Embryonic facial prominence (tissue), 1 donor: ENCODE results near the gene GPR3.
"Not testable (repeated sequence)": the region's sequence is repeated elsewhere in the genome, so short reads cannot be mapped to it uniquely, and the experiment has no call there.

Experiments used
- DNase-seq: peaks from one replicate; pipeline ENCODE4 v3.0.0-alpha.2; 2016; ENCODE audit errors: extremely low spot score

Gene GPR3

GRCh38 chr1:27379564-27380122 lies 12.8 kb upstream of the GPR3 start:
- DNase-seq: no peak

DNA sequence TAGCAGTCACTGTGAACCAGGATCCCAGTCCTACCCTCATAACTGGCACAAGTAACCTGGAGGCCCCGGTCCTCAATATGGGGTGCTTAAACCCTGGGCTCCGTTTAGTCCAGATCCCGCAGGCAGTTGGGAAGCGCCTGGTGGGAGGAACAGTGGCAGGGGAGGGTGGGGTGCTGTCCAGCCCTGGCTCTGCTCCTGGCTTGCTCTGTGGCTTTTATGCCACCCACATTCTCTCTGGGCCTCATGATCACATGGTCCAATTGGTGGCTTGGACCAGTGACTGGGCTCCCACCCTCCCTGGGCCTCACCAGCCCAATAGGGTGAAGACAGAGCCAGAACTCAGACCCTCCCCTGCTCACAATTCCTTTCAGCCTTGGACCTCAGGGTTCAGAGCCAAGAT lies 12.2 kb upstream of the GPR3 start:
- DNase-seq: no peak

DNA sequence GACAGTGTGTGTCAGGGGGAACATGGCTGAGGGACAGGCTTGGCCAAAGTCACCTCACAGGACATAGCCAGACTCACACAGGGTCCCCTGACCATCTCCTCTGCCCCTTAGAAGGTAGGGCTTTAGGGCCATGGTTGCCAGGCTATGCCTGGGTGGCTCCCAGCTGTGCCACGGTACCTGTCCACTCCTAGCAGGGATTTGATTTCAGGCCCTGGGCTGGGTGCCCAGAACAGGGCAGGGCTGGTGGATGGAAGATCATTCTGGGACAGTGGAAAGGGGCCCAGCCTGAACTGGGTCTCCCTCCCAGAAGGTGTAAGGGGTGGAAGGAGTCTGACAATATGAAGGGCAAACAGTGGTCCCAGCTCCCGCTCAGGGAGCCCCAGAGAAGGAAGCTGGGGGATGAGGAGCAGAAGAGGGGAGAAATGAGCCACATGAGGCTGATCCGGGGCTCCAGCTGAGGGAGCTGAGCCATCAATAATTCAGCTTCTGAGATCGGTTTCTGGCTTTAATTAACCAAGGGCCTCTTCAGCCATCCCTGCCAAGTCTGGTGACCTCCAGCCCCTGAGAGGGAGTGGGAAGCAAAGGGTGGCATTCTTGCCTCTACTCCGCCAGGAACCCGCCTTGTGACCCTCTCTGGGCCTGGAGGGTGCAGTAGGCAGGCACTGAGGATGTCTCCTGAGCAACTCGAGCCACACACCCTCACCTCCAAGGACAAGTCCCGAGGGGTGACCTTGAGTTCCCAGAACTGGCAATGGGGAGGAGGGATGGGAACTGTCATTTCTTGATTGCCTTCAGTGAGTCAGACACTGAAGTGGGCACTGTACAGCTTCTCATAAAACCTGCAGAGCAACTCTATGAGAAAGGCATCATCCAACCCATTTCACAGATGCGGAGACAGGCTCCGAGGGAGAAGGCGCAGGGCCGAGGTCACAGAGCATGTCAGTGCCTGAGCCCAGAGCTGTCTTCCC lies 11.4 kb upstream of the GPR3 start:
- DNase-seq: no peak

GRCh38 chr1:27381969-27382762 lies 10.3 kb upstream of the GPR3 start:
- no peak for DNase-seq

DNA sequence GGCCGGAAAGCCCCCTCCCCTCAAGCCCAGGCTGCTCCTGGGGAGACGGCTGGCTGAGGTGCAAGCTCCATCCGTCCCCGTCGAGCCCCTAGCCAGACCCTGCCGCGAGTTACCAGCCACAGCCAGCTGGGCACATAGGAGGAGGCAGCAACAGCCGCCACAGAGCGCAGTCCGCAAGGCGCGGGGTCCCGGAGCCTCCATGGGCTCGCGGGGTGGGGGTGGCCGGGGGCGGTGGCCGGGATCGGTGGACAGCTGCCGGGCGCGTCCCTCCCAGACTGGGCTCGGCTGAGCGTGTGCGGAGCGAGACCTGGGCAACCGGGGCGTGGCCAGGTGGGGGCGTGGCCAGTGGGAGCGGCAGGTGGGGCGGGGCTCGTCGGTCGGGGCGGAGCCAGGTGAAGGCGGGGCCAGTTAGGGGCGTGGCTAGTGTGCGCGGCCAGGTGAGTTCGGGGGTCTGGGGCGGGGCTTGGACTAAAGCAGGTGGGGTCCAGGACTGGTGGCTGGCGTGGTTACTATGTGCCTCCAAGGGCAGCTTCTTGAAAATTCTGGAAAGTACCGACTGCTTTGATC lies 9.3 kb upstream of the GPR3 start, which contains the start of gene CD164L2:
CD164L2 (minus strand) TSS at position 295 of the 567 bp plus-strand sequence; CDS start at position 201, 94 bp downstream.
- no peak for DNase-seq

- no peak for DNase-seq
Measured at GRCh38 chr1:27383661-27384060, 8.8 kb upstream of the GPR3 start.

- not testable (repeated sequence) for DNase-seq
Measured at GRCh38 chr1:27384797-27385196, 7.6 kb upstream of the GPR3 start.

DNA sequence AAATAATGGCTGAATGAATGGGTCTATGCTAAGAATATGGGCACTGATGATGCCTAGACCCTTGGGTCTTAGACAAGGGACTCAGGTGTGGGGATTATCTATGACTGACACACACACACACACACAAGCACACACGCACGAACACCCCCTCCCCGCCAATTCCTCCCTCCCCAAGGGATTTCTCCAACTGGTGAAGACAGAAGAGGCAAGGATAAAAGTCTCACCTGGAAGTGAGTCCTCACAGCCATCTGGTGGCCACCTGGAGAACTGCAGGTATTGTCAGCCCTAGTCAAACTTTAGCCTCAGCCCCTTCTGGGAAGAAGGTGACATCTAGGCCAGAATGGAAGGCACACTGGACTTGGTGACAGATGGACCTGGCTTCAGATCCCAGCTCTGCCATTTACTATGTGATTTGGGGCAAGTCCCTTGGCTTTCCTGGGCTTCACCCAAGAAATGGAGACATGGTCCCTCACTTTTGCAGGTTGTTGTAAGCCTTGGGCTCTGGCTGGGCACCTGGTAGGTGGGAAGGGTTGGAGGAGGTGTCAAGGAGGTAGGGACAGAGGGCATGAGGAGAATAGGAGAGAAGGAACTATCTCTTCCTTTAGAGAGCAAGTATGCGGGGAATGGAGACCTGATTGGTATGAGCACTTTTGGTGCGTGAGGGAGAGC lies 4.0 kb upstream of the GPR3 start:
- DNase-seq: no peak

DNA sequence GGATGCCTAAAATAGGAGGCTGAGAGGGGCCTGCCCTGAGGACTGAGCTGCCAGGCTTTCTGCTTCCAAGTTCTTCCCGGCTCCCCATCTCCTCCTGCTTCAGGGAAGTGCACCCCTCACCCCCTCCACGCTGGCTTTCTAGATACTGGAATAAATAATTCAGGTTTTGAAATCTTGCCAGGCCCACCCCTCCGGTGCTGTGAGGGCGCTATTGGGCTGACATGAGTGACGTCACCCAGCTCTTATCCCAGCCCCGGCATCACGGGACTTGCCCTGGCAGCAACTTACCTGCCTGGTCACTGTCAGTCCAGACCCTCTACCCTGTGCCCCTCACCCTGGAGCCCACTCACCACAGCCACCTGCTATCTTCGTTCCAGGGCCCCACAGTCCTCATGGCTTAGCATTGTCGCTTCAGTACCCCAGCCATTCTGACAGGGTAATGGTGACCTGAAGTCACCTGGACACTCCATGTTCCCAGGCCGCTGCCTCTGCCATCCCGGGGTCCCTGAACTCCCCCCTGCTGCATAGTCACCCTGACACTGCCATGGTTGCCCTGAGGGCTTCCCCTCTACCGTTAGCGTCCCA lies 819 bp upstream of the GPR3 start:
- DNase-seq: peak; percentile 56

DNA sequence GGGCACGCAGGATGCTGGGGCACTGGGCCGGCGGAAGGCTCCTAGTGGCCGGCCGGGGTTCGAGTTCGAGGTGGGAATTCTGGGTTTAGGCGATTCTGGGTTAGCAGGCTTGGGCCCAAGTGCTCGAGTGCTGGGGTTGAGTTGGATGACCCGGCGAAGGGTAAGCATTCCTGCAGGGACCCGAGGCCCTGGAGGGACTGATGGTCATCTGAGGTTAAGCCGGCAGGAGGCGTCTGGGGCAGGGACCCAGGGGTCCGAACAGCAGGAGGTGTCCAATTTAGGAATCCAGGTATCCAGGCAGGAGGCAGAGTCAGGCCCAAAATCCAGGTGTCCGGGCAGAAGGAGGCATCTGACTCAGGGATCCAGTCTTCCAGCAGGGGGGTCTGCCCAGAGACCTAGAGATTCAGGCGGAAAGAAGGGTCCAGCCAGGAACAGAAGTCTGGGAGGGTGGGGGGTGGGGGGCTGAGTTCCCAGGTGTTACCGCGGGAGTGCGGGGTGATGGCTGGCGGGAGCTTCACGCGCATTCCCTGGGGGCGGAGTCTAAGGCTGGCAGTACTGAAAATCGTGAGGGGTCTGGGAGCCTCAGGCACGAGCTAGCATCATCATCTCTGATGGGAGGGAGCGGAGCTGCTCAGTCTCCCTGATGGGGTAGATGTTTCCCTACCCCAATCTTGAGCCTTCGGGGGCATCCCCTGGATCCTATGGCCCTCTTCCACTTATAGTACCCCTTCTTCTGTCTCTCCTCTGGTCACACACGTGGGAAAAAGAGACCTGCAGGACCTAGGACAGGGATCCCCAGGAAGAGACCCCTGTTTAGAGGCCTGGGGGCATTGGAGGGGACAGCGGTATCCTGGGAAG lies 585 bp downstream of the GPR3 start:
- no peak for DNase-seq

DNA sequence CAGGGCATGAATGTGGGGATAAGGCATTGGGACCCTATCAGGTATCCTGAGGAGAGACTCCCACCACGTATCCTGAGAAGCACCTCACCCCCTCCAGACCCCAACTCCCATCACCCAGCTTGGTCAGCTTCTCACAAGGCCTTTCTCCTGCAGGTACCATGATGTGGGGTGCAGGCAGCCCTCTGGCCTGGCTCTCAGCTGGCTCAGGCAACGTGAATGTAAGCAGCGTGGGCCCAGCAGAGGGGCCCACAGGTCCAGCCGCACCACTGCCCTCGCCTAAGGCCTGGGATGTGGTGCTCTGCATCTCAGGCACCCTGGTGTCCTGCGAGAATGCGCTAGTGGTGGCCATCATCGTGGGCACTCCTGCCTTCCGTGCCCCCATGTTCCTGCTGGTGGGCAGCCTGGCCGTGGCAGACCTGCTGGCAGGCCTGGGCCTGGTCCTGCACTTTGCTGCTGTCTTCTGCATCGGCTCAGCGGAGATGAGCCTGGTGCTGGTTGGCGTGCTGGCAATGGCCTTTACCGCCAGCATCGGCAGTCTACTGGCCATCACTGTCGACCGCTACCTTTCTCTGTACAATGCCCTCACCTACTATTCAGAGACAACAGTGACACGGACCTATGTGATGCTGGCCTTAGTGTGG lies 1.3 kb downstream of the GPR3 start:
- DNase-seq: no peak

- DNase-seq: no peak
Measured at GRCh38 chr1:27394282-27394658, 1.8 kb downstream of the GPR3 start.

DNA sequence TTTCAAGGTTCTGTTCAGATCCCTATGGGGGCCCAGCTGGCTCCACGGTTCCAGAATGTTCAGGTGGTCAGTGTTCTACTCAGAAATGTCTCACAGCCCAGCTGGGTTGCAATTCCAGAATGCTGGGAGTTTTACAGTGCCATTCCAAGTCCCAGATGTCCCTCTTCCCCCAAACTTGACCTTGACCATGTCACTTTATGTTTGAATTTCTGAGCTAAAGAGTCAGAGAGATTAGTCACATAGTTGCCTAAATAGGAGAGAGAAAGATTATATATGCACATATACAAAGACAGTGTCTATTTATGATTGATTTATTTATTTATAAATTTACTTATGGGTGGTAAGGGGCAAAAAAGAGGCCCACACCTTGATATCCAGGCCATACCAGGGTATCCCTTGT lies 2.5 kb downstream of the GPR3 start:
- no peak for DNase-seq

- DNase-seq: peak; percentile 53
Measured at GRCh38 chr1:27395441-27396195, 3.2 kb downstream of the GPR3 start.

GRCh38 chr1:27397110-27397509 lies 4.7 kb downstream of the GPR3 start:
- DNase-seq: no peak

DNA sequence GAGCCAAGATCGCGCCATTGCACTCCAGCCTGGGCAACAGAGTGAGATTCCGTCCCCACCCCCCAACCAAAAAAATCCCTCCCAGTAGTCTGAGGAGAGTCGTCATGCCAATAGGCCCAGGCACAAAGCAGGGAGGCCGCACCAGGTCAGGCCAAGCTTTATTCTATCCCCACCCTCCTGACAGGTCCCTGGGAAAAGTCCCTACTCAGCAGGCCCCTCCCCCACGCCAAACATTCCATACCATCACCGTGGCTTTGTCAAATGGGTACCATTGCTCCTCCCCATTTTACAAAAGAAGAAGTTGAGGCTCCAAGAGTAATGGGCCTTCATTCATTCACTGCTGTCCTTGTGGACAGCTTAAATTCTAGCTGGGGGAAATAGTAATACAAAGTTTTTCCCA lies 5.3 kb downstream of the GPR3 start:
- no peak for DNase-seq

GRCh38 chr1:27398405-27399149 lies 6.2 kb downstream of the GPR3 start:
- no peak for DNase-seq
